Ovary (tissue), 9 donors: Measurements from ENCODE around the gene ZNRF1. TPM values are rescaled to one million over a fixed set of nuclear protein-coding genes. Genes with fewer than 3 reads are reported as not detected.

ENCODE experiments used
- DNase-seq, 5 donors: peaks; one replicate each; pipeline ENCODE4 v3.0.0-alpha.2; 2019 to 2020
- H3K27ac ChIP-seq, 2 donors: fragments of 200-600 bp; one replicate each; pipeline versions ENCODE4 v1.5.1 to v1.8.0; 2019 to 2022
- H3K27me3 ChIP-seq: fragments of 200-600 bp; one replicate; pipeline ENCODE4 v1.8.0; 2022
- H3K36me3 ChIP-seq: fragments of 200-600 bp; sonication (generic); one replicate; pipeline ENCODE4 v1.5.1; 2019
- H3K4me1 ChIP-seq: one replicate; pipeline ENCODE4 v1.8.1; 2013; ENCODE audit warnings: mild to moderate bottlenecking, moderate library complexity; ENCODE audit not compliant: insufficient read depth
- H3K4me3 ChIP-seq: fragments of 200-600 bp; sonication (generic); one replicate; pipeline ENCODE4 v1.5.1; 2017
- H3K9me3 ChIP-seq, 2 donors: fragments of 200-600 bp in 1 of 2; sonication (generic) in 1 of 2; one replicate each; pipeline versions ENCODE4 v1.5.1 to v1.8.1; 2013 to 2019; ENCODE audit warnings: mild to moderate bottlenecking in 1 of 2, moderate library complexity in 1 of 2
- CTCF ChIP-seq, 3 donors: fragments of 450-650 bp in 2 of 3; fragments of 200-600 bp in 1 of 3; IDR thresholded peaks; one replicate each; pipeline versions ENCODE4 v1.5.1 to v1.8.0; 2016 to 2022; ENCODE audit warnings: antibody characterized with exemption in 3 of 3, mild to moderate bottlenecking in 1 of 3
- EP300 ChIP-seq: sonication (generic); formaldehyde crosslinking; IDR thresholded peaks from one replicate; pipeline ENCODE4 v1.6.1; 2017; ENCODE audit warnings: antibody characterized with exemption
- POLR2A ChIP-seq: fragments of 450-650 bp; IDR thresholded peaks from one replicate; pipeline ENCODE4 v1.6.1; 2017; ENCODE audit warnings: antibody characterized with exemption, mild to moderate bottlenecking, moderate library complexity
- WGBS, 3 donors: extraction: QIAGEN DNeasy Blood & Tissue Kit in 1 of 3; methylation state at CpG; one replicate each; pipeline versions ENCODE4 v1.1.5 to v1.1.7; 2013 to 2017; 5-methylcytosine and 5-hydroxymethylcytosine counted together
- intact Hi-C, 4 donors: fragments of 100-400 bp; cut with DNase I; formaldehyde crosslinking; loops; one replicate each; pipeline versions ENCODE4 v1.11.0 to v1.15.1; 2022 to 2023
- polyA plus RNA-seq, 2 donors: library from polyadenylated mRNA; stranded (reverse); fragments of 200-250 nt in 1 of 2; fragments of 350-450 nt in 1 of 2; fragmentation: Illumina TruSeq in 1 of 2; extraction: RNeasy Lipid Tissue Mini Kit (QIAGEN cat#74804) in 1 of 2; gene quantifications; one replicate each; pipeline ENCODE4 v1.2.3, GENCODE V29; 2013 to 2014
- total RNA-seq, 7 donors: library from RNA; depleted of rRNA in 2 of 7; stranded (reverse); fragments of >200 nt in 2 of 7; fragmentation: NEBNext Ultra II Directional in 3 of 7; extraction: Animal tissue kit (Norgen Biotek cat#: 25700) in 3 of 7; gene quantifications; one replicate each; pipeline versions ENCODE4 v1.1.0 to v1.2.4, GENCODE V29; 2016 to 2023
- donor health status: DM: no; HTN: no; CAD: no; lungs with moderate emphysema.
- donor health status: DM: no; HTN: no; CAD: no.
- donor health status: Bipolar disorder and iron deficiency.
- donor health status: DM: yes; HTN: yes; CAD: no.
- donor health status: DM: no; HTN: no; CAD: no.
- donor health status: DM: yes; HTN: yes; CAD: no.

Gene ZNRF1
- total and polyA plus RNA-seq, 9 donors, result 10.8 to 27.9 (median 24.3) TPM

- H3K27me3 ChIP-seq, result no peaks in the 10 kb centered on the region
- no peaks in the 10 kb centered on the region for H3K4me1 ChIP-seq
- WGBS, 3 donors, result 71 to 76% (median 75%) methylated on average over 9 of the region's 9 CpGs
- H3K27ac ChIP-seq, result no peak overlapping the region
- DNase-seq, result no peak
- TF ChIP-seq CTCF (IDR thresholded peaks at IDR 0.05), result no peak
- no peak for TF ChIP-seq EP300
- no peak for TF ChIP-seq POLR2A
- intact Hi-C loops, result no loop called here
- no peaks in the 10 kb centered on the region for H3K9me3 ChIP-seq
- H3K36me3 ChIP-seq, result no peaks in the 10 kb centered on the region
- no peak overlapping the region for H3K4me3 ChIP-seq
These were observed 131.4 kb downstream of the ZNRF1 start for GRCh38 chr16:75130150-75130771.

GRCh38 chr16:75131081-75131480 lies 132.3 kb downstream of the ZNRF1 start:
- 63 to 73% (median 64%) methylated on average over 7 of the region's 7 CpGs for WGBS, 3 donors
- no peaks in the 10 kb centered on the region for H3K9me3 ChIP-seq
- no peak overlapping the region for H3K4me3 ChIP-seq
- H3K36me3 ChIP-seq, result no peaks in the 10 kb centered on the region
- no peak overlapping the region for H3K27ac ChIP-seq
- no peaks in the 10 kb centered on the region for H3K4me1 ChIP-seq
- no peak for TF ChIP-seq CTCF (IDR thresholded peaks at IDR 0.05)
- no peak for TF ChIP-seq EP300
- no peak for TF ChIP-seq POLR2A
- no peak for DNase-seq
- intact Hi-C loops, result no loop called here
- H3K27me3 ChIP-seq, result no peaks in the 10 kb centered on the region

- Histone ChIP-seq H3K4me1 (no peaks in the 10 kb centered on the region), H3K27me3 (no peaks in the 10 kb centered on the region), H3K9me3 (no peaks in the 10 kb centered on the region), H3K4me3 (no peak overlapping the region), H3K27ac (no peak overlapping the region), H3K36me3 (no peaks in the 10 kb centered on the region)
- TF ChIP-seq POLR2A (no peak), CTCF (IDR thresholded peaks at IDR 0.05) (no peak), EP300 (no peak)
- DNase-seq, result no peak
- intact Hi-C loops, result no loop called here
- 81 to 92% (median 83%) methylated on average over 8 of the region's 8 CpGs for WGBS, 3 donors
These were observed 139.4 kb downstream of the ZNRF1 start for GRCh38 chr16:75138233-75138632.

- DNase-seq, result no peak
- no peak for TF ChIP-seq CTCF (IDR thresholded peaks at IDR 0.05)
- no peak for TF ChIP-seq EP300
- Histone ChIP-seq H3K36me3 (no peaks in the 10 kb centered on the region), H3K4me3 (no peak overlapping the region), H3K27me3 (no peaks in the 10 kb centered on the region), H3K9me3 (no peaks in the 10 kb centered on the region), H3K4me1 (no peaks in the 10 kb centered on the region), H3K27ac (no peak overlapping the region)
- WGBS, 3 donors, result 77 to 83% (median 83%) methylated on average over 9 of the region's 9 CpGs
- intact Hi-C loops, result no loop called here
These were observed 139.8 kb downstream of the ZNRF1 start for GRCh38 chr16:75138636-75139035.
